Measurements from ENCODE around the gene HTD2.

DNA sequence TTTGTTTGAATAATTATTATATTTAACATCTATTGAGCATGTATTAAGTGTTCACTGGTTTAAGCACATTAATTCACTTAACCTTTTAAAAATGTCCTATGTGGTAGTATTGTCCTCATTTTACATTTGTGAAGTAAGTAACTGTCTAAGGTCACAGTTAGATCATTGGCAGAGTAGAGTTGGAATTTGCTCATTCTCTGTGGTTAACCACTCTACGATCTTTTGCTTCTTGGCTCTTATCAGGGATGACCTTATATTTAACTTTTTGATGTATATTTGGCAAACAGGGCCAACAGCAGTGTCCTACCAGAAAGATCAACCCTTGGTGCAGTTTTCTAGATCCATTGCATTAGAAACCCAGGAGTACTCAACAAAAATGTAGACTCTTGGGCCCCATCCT lies 60.4 kb downstream of the HTD2 start:
- no peak for TF ChIP-seq EGR1 (IDR thresholded peaks at IDR 0.05; ENCODE audit: low read depth)
- TF ChIP-seq, protein P1, sequence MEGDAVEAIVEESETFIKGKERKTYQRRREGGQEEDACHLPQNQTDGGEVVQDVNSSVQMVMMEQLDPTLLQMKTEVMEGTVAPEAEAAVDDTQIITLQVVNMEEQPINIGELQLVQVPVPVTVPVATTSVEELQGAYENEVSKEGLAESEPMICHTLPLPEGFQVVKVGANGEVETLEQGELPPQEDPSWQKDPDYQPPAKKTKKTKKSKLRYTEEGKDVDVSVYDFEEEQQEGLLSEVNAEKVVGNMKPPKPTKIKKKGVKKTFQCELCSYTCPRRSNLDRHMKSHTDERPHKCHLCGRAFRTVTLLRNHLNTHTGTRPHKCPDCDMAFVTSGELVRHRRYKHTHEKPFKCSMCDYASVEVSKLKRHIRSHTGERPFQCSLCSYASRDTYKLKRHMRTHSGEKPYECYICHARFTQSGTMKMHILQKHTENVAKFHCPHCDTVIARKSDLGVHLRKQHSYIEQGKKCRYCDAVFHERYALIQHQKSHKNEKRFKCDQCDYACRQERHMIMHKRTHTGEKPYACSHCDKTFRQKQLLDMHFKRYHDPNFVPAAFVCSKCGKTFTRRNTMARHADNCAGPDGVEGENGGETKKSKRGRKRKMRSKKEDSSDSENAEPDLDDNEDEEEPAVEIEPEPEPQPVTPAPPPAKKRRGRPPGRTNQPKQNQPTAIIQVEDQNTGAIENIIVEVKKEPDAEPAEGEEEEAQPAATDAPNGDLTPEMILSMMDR (IDR thresholded peaks at IDR 0.05 in 2 of 3, conservative IDR thresholded peaks at IDR 0.05 in 1 of 3; ENCODE audit: borderline replicate concordance in 1 of 3, insufficient read depth in 1 of 3, low read depth in 2 of 3, low read length in 2 of 3) = no peak
